ENCODE results near the gene SECTM1. TPM values are rescaled to one million over a fixed set of nuclear protein-coding genes. Genes with fewer than 3 reads are reported as not detected.

SECTM1 gene
- total RNA-seq, 1 experiment from 2014 or later = 10.4 TPM

- intact Hi-C loops (cut with micrococcal nuclease; ENCODE audit: unreplicated experiment) = no loop called here
- H3K36me3 Mint-ChIP-seq (ENCODE audit: insufficient read depth, unreplicated experiment) = no peaks in the 10 kb centered on the region
Measured at GRCh38 chr17:82314012-82314726, 19.4 kb downstream of the SECTM1 start.

GRCh38 chr17:82313195-82314011 is 20.2 kb downstream of the SECTM1 start:
- Mint-ChIP-seq H3K27me3 (ENCODE audit: unreplicated experiment) (peaks cover 66% of the 10 kb centered on the region), H3K4me1 (ENCODE audit: low read depth, unreplicated experiment) (peaks cover 14% of the 10 kb centered on the region), H3K9me3 (ENCODE audit: low read depth, unreplicated experiment) (no peaks in the 10 kb centered on the region), H3K27ac (ENCODE audit: unreplicated experiment) (no peak overlapping the region), H3K4me3 (ENCODE audit: low read depth, unreplicated experiment) (no peak overlapping the region), H3K36me3 (ENCODE audit: insufficient read depth, unreplicated experiment) (no peaks in the 10 kb centered on the region)
- intact Hi-C loops (cut with micrococcal nuclease; ENCODE audit: unreplicated experiment) = no loop called here
- no peak for TF ChIP-seq CTCF (IDR thresholded peaks at IDR 0.05; ENCODE audit: unreplicated experiment)
- no peak for DNase-seq
- BruUV-seq (replicated peaks) = no TSS peak
- CTCF ChIA-PET = no interaction called here

More at GRCh38 chr17:82314012-82314726, 19.4 kb downstream of the SECTM1 start:
- TF ChIP-seq CTCF (IDR thresholded peaks at IDR 0.05; ENCODE audit: unreplicated experiment) = no peak
- peaks cover 7% of the 10 kb centered on the region for H3K4me1 Mint-ChIP-seq (ENCODE audit: low read depth, unreplicated experiment)
- CTCF ChIA-PET = no interaction called here
- BruUV-seq (replicated peaks) = no TSS peak
- H3K9me3 Mint-ChIP-seq (ENCODE audit: low read depth, unreplicated experiment) = no peaks in the 10 kb centered on the region
- no peak for DNase-seq
- peaks cover 58% of the 10 kb centered on the region for H3K27me3 Mint-ChIP-seq (ENCODE audit: unreplicated experiment)
- H3K27ac Mint-ChIP-seq (ENCODE audit: unreplicated experiment) = no peak overlapping the region
- no peak overlapping the region for H3K4me3 Mint-ChIP-seq (ENCODE audit: low read depth, unreplicated experiment)

GRCh38 chr17:82311971-82312370 is 21.6 kb downstream of the SECTM1 start:
- CTCF ChIA-PET = no interaction called here
- intact Hi-C loops (cut with micrococcal nuclease; ENCODE audit: unreplicated experiment) = no loop called here

GRCh38 chr17:82310877-82311276 is 22.7 kb downstream of the SECTM1 start:
- BruUV-seq (replicated peaks) = no TSS peak
- Mint-ChIP-seq H3K36me3 (ENCODE audit: insufficient read depth, unreplicated experiment) (no peaks in the 10 kb centered on the region), H3K9me3 (ENCODE audit: low read depth, unreplicated experiment) (no peaks in the 10 kb centered on the region), H3K4me1 (ENCODE audit: low read depth, unreplicated experiment) (peaks cover 13% of the 10 kb centered on the region), H3K27ac (ENCODE audit: unreplicated experiment) (no peak overlapping the region), H3K27me3 (ENCODE audit: unreplicated experiment) (peaks cover 73% of the 10 kb centered on the region), H3K4me3 (ENCODE audit: low read depth, unreplicated experiment) (no peak overlapping the region)
- intact Hi-C loops (cut with micrococcal nuclease; ENCODE audit: unreplicated experiment) = no loop called here
- CTCF ChIA-PET = no interaction called here
- TF ChIP-seq CTCF (IDR thresholded peaks at IDR 0.05; ENCODE audit: unreplicated experiment) = no peak
- DNase-seq = no peak

More at GRCh38 chr17:82311971-82312370, 21.6 kb downstream of the SECTM1 start:
- no TSS peak for BruUV-seq (replicated peaks)
- no peaks in the 10 kb centered on the region for H3K36me3 Mint-ChIP-seq (ENCODE audit: insufficient read depth, unreplicated experiment)
- no peak overlapping the region for H3K4me3 Mint-ChIP-seq (ENCODE audit: low read depth, unreplicated experiment)
- H3K27me3 Mint-ChIP-seq (ENCODE audit: unreplicated experiment) = peaks cover 78% of the 10 kb centered on the region
- no peak for DNase-seq
- H3K9me3 Mint-ChIP-seq (ENCODE audit: low read depth, unreplicated experiment) = no peaks in the 10 kb centered on the region
- H3K27ac Mint-ChIP-seq (ENCODE audit: unreplicated experiment) = no peak overlapping the region
- peaks cover 15% of the 10 kb centered on the region for H3K4me1 Mint-ChIP-seq (ENCODE audit: low read depth, unreplicated experiment)
- no peak for TF ChIP-seq CTCF (IDR thresholded peaks at IDR 0.05; ENCODE audit: unreplicated experiment)

All from Calu3 (cell line).